ENCODE results near the gene ASS1. TPM values are rescaled to one million over a fixed set of nuclear protein-coding genes. Genes with fewer than 3 reads are reported as not detected.

The ASS1 gene
- total and polyA plus RNA-seq, 2 of the 13 experiments (the other 11 are each of a cell fraction or from before 2014, with no cell fraction given), result 77.6 to 122 TPM

GRCh38 chr9:130443456-130443801 lies 1.3 kb upstream of the ASS1 start:
- H3K27ac ChIP-seq (ENCODE audit: extremely low read length, insufficient read depth, low read length), result no peak overlapping the region
- no TSS peak for BruUV-seq (replicated peaks)
- H3K9ac ChIP-seq (ENCODE audit: insufficient read depth, low read depth, low read length), result no peak overlapping the region
- POLR2A ChIA-PET, result no interaction called here
- no peaks in the 10 kb centered on the region for H3K36me3 ChIP-seq (replicated peaks in 1 of 2; ENCODE audit: control insufficient read depth in 1 of 2, insufficient read depth in 2 of 2, low read length in 2 of 2)
- no peak for FAIRE-seq
- TF ChIP-seq HDAC1 (CRISPR knock-in tag; IDR thresholded peaks at IDR 0.05) (0 out of 2 replicates have a peak, but pooled peaks have one; percentile 15), ZNF768 (CRISPR knock-in tag; IDR thresholded peaks at IDR 0.05) (peak; percentile 61; the same call in 1 of the 2 replicates), ZNF460 (CRISPR knock-in tag; IDR thresholded peaks at IDR 0.05; ENCODE audit: borderline replicate concordance) (no peak), KLF11 (CRISPR knock-in tag; IDR thresholded peaks at IDR 0.05) (no peak), ZBTB39 (CRISPR knock-in tag; IDR thresholded peaks at IDR 0.05) (no peak)
- H3K79me2 ChIP-seq (ENCODE audit: insufficient read depth, low read length), result no peaks in the 10 kb centered on the region
- H2AFZ ChIP-seq (ENCODE audit: low read length), result no peak overlapping the region
- no peak for ATAC-seq
- H3K4me2 ChIP-seq (ENCODE audit: low read depth, low read length), result peak overlapping the region; percentile 18
- no peaks in the 10 kb centered on the region for H4K20me1 ChIP-seq (ENCODE audit: insufficient read depth, low read length)
- no peak overlapping the region for H3K4me3 ChIP-seq (replicated peaks in 1 of 3; ENCODE audit: insufficient read depth in 1 of 3, low read depth in 2 of 3, low read length in 3 of 3)
- WGBS (ENCODE audit: low lambda C conversion rate), result 17% methylated on average over 4 of the region's 6 CpGs
- H3K4me1 ChIP-seq (ENCODE audit: insufficient read depth, low read length), result peaks cover 46% of the 10 kb centered on the region
- intact Hi-C loops (cut with micrococcal nuclease; ENCODE audit: unreplicated experiment) (no loop called here), in situ Hi-C loops (cut with HindIII; ENCODE audit: extremely low pct_ligation_motif_present, low pct_unique_long_range_greater_than_20kb) (no loop called here)
- peaks cover 0 to 4% of the 10 kb centered on the region in 2 experiments; a peak in 3 of 5 replicates for H3K27me3 ChIP-seq (ENCODE audit: control insufficient read depth in 1 of 2, insufficient read depth in 2 of 2, low read length in 2 of 2)
- H3K9me3 ChIP-seq (ENCODE audit: low read length), result peaks cover 9% of the 10 kb centered on the region; the same call in 1 of the 2 replicates
- no peak for DNase-seq (ENCODE audit: low spot score)
- CTCF ChIA-PET (ENCODE audit: low intra/inter-chr PET ratio, low total read pairs), result no interaction called here

- WGBS (ENCODE audit: low lambda C conversion rate), result 7% methylated on average over 8 of the region's 14 CpGs
- Histone ChIP-seq H3K36me3 (replicated peaks in 1 of 2; ENCODE audit: control insufficient read depth in 1 of 2, insufficient read depth in 2 of 2, low read length in 2 of 2) (no peaks in the 10 kb centered on the region), H3K4me1 (ENCODE audit: insufficient read depth, low read length) (peaks cover 48% of the 10 kb centered on the region), H3K9ac (ENCODE audit: insufficient read depth, low read depth, low read length) (no peak overlapping the region), H3K79me2 (ENCODE audit: insufficient read depth, low read length) (no peaks in the 10 kb centered on the region), H3K9me3 (ENCODE audit: low read length) (peaks cover 9% of the 10 kb centered on the region; the same call in 1 of the 2 replicates), H3K4me3 (replicated peaks in 1 of 3; ENCODE audit: insufficient read depth in 1 of 3, low read depth in 2 of 3, low read length in 3 of 3) (peak overlapping the region; percentile 62 to 86 (median 75); a peak in 4 of 6 replicates), H2AFZ (ENCODE audit: low read length) (no peak overlapping the region), H3K27ac (ENCODE audit: extremely low read length, insufficient read depth, low read length) (no peak overlapping the region), H4K20me1 (ENCODE audit: insufficient read depth, low read length) (no peaks in the 10 kb centered on the region), H3K4me2 (ENCODE audit: low read depth, low read length) (peak overlapping the region; percentile 93), H3K27me3 (ENCODE audit: control insufficient read depth in 1 of 2, insufficient read depth in 2 of 2, low read length in 2 of 2) (no peaks in the 10 kb centered on the region; a peak in 1 of 5 replicates)
- intact Hi-C loops (cut with micrococcal nuclease; ENCODE audit: unreplicated experiment), result no loop called here
- ATAC-seq (no peak), DNase-seq (ENCODE audit: low spot score) (no peak), FAIRE-seq (no peak)
- in situ Hi-C loops (cut with HindIII; ENCODE audit: extremely low pct_ligation_motif_present, low pct_unique_long_range_greater_than_20kb), result no loop called here
- POLR2A ChIA-PET, result no interaction called here
- CTCF ChIA-PET (ENCODE audit: low intra/inter-chr PET ratio, low total read pairs), result no interaction called here
- no TSS peak for BruUV-seq (replicated peaks)
- no peak for TF ChIP-seq JDP2 (CRISPR knock-in tag; IDR thresholded peaks at IDR 0.05; ENCODE audit: borderline replicate concordance)
- no peak for TF ChIP-seq ZNF775 (CRISPR knock-in tag; IDR thresholded peaks at IDR 0.05; ENCODE audit: borderline replicate concordance)
- TF ChIP-seq ZNF629 (CRISPR knock-in tag; conservative IDR thresholded peaks at IDR 0.05), result peak; percentile 93
- TF ChIP-seq MED8 (CRISPR knock-in tag; IDR thresholded peaks at IDR 0.05; ENCODE audit: insufficient replicate concordance), result no peak
- TF ChIP-seq TFDP1 (CRISPR knock-in tag; IDR thresholded peaks at IDR 0.05; ENCODE audit: borderline replicate concordance), result no peak
- TF ChIP-seq HINFP (CRISPR knock-in tag; IDR thresholded peaks at IDR 0.05; ENCODE audit: low read depth), result no peak
These were observed 795 bp upstream of the ASS1 start for GRCh38 chr9:130443840-130444492.

Measured in HepG2 (cell line).